Measurements from ENCODE around the gene CDK11A. TPM values are rescaled to one million over a fixed set of nuclear protein-coding genes. Genes with fewer than 3 reads are reported as not detected.

Gene CDK11A
- total and polyA plus RNA-seq, 2 of the 8 experiments (the other 6 are each of a cell fraction or from before 2014, with no cell fraction given): 15.0 to 45.6 TPM

- 75% methylated on average over 14 of the region's 18 CpGs; no CpG with 5 or more reads in 1 of the 2 experiments for WGBS, 2 experiments (ENCODE audit: extremely low coverage in 1 of 2, insufficient coverage in 1 of 2, insufficient read length in 1 of 2, insufficient replicate concordance in 2 of 2, low coverage in 1 of 2, low lambda C conversion rate in 2 of 2, missing lambda C conversion rate in 1 of 2)
These were observed 24.6 kb upstream of the CDK11A start for GRCh38 chr1:1748686-1749321.

More at GRCh38 chr1:1748686-1749321, 24.6 kb upstream of the CDK11A start:
- Histone ChIP-seq H3K27ac (ENCODE audit: low read depth, low read length) (no peak overlapping the region), H3K79me1 (ENCODE audit: low read depth, low read length) (no peaks in the 10 kb centered on the region), H2BK12ac (ENCODE audit: low read depth, low read length) (no peak overlapping the region), H3K23me2 (ENCODE audit: low read depth, low read length) (no peaks in the 10 kb centered on the region), H2BK15ac (ENCODE audit: low read length) (no peak overlapping the region), H4K8ac (ENCODE audit: extremely low read depth, insufficient read depth, low read length) (no peak overlapping the region), H3K4me3 (ENCODE audit: extremely low read depth in 1 of 4, insufficient read depth in 2 of 4, low read depth in 3 of 4, low read length in 4 of 4) (no peak overlapping the region), H3K4me1 (replicated peaks in 1 of 4; ENCODE audit: control insufficient read depth in 3 of 4, insufficient read depth in 4 of 4, low read length in 3 of 4) (peaks cover 0 to 2% (median 0%) of the 10 kb centered on the region in 4 experiments; a peak in 1 of 7 replicates), H3K9ac (replicated peaks in 1 of 4; ENCODE audit: extremely low read depth in 1 of 4, low read depth in 3 of 4, low read length in 3 of 4) (no peak overlapping the region), H3K79me2 (ENCODE audit: control insufficient read depth in 1 of 2, insufficient read depth in 2 of 2, low read length in 2 of 2) (no peaks in the 10 kb centered on the region), H2BK20ac (ENCODE audit: low read length) (no peak overlapping the region), H3K14ac (ENCODE audit: insufficient read length) (no peak overlapping the region), H3K56ac (replicated peaks; ENCODE audit: insufficient read length, low read depth, low read length) (no peak overlapping the region), H2BK5ac (ENCODE audit: low read depth, low read length) (peak overlapping the region; percentile 18; the same call in 1 of the 2 replicates), H2BK120ac (replicated peaks; ENCODE audit: low read depth, low read length) (no peak overlapping the region), H3K4ac (replicated peaks; ENCODE audit: insufficient read length, low read depth, low read length) (no peak overlapping the region), H3K9me3 (ENCODE audit: insufficient read depth in 2 of 2, low read depth in 1 of 2, low read length in 1 of 2) (no peaks in the 10 kb centered on the region), H3K4me2 (ENCODE audit: insufficient read depth in 1 of 2, low read depth in 2 of 2, low read length in 2 of 2) (no peak overlapping the region), H3K23ac (ENCODE audit: insufficient read length) (no peak overlapping the region), H4K20me1 (replicated peaks in 1 of 2; ENCODE audit: control insufficient read depth in 1 of 2, insufficient read depth in 2 of 2, low read length in 2 of 2) (peaks cover 0 to 4% of the 10 kb centered on the region in 2 experiments), H3K27me3 (replicated peaks in 1 of 4; ENCODE audit: control insufficient read depth in 3 of 4, extremely low read depth in 1 of 4, insufficient read depth in 3 of 4, low read length in 3 of 4) (no peaks in the 10 kb centered on the region), H2AFZ (ENCODE audit: low read length) (no peak overlapping the region), H3K36me3 (ENCODE audit: control insufficient read depth in 2 of 4, insufficient read depth in 4 of 4, low read length in 3 of 4) (peaks cover 3 to 13% (median 7%) of the 10 kb centered on the region in 4 experiments; a peak in 6 of 8 replicates), H4K5ac (ENCODE audit: insufficient read length, low read depth, low read length) (no peak overlapping the region), H2AK5ac (ENCODE audit: low read depth, low read length) (no peak overlapping the region), H3K18ac (ENCODE audit: extremely low read depth, low read length) (no peak overlapping the region), H4K91ac (replicated peaks; ENCODE audit: insufficient read length, low read length) (no peak overlapping the region)
- CTCF ChIA-PET (ENCODE audit: partially characterized antibody): interaction anchor here (1.2 kb wide), 1 partner anchor 162 kb away, joined by 3 read pairs; no protein-coding TSS in a partner anchor
- TF ChIP-seq NRF1 (IDR thresholded peaks at IDR 0.05; ENCODE audit: low read depth, low read length): no peak
- no peak for TF ChIP-seq ASH2L (IDR thresholded peaks at IDR 0.05; ENCODE audit: low read length)
- TF ChIP-seq KDM1A (IDR thresholded peaks at IDR 0.05; ENCODE audit: borderline replicate concordance, low read length): no peak
- no peak for TF ChIP-seq BCL11A (IDR thresholded peaks at IDR 0.05; ENCODE audit: low read depth in 2 of 2, low read length in 2 of 2)
- TF ChIP-seq HDAC2 (IDR thresholded peaks at IDR 0.05; ENCODE audit: borderline replicate concordance in 1 of 2, low read depth in 2 of 2, low read length in 2 of 2): no peak
- TF ChIP-seq RAD21 (IDR thresholded peaks at IDR 0.05 in 1 of 2, conservative IDR thresholded peaks at IDR 0.05 in 1 of 2; ENCODE audit: low read depth in 2 of 2, low read length in 2 of 2): no peak
- no peak for TF ChIP-seq CEBPB (IDR thresholded peaks at IDR 0.05; ENCODE audit: low read depth, low read length)
- POLR2A ChIA-PET (ENCODE audit: partially characterized antibody): no interaction called here
- FAIRE-seq (no peak), DNase-seq (ENCODE audit: low read depth in 1 of 2, low spot score in 2 of 2) (no peak)
